Osteoblast (primary cell): ENCODE data around the gene ANO2. TPM values are rescaled to one million over a fixed set of nuclear protein-coding genes. Genes with fewer than 3 reads are reported as not detected.

ENCODE experiments used
- DNase-seq: peaks from one replicate; pipeline ENCODE4 v3.0.0; 2011; ENCODE audit warnings: low spot score, mixed read lengths; ENCODE audit not compliant: insufficient read length; ENCODE audit errors: missing footprints
- H2AFZ ChIP-seq: 2 replicates; pipeline ENCODE4 v1.6.0; 2011; ENCODE audit warnings: mild to moderate bottlenecking, low read length
- H3K27ac ChIP-seq: 2 replicates; pipeline ENCODE4 v1.5.1; 2011; ENCODE audit warnings: mild to moderate bottlenecking, low read depth, low read length, moderate library complexity
- H3K27me3 ChIP-seq: 2 replicates; pipeline ENCODE4 v1.6.0; 2012; ENCODE audit warnings: mild to moderate bottlenecking, control low read depth, inconsistent platforms, low read length, moderate library complexity; ENCODE audit not compliant: insufficient read depth
- H3K36me3 ChIP-seq: 2 replicates; pipeline ENCODE4 v1.5.1; 2011; ENCODE audit warnings: mild to moderate bottlenecking, low read length, control low read depth, moderate library complexity; ENCODE audit not compliant: insufficient read depth
- H3K4me1 ChIP-seq: 2 replicates; pipeline ENCODE4 v1.5.1; 2011; ENCODE audit warnings: mild to moderate bottlenecking, low read length, control low read depth, moderate library complexity; ENCODE audit not compliant: insufficient read depth
- H3K4me2 ChIP-seq: 2 replicates; pipeline ENCODE4 v1.6.0; 2011; ENCODE audit warnings: mild to moderate bottlenecking, low read length; ENCODE audit not compliant: insufficient read depth
- H3K4me3 ChIP-seq: fragments of 200-600 bp; sonication (generic); 3 replicates; pipeline ENCODE4 v1.5.1; 2012; ENCODE audit warnings: mild to moderate bottlenecking, low read length, inconsistent platforms; ENCODE audit not compliant: insufficient read depth
- H3K79me2 ChIP-seq: 2 replicates; pipeline ENCODE4 v1.6.0; 2012; ENCODE audit warnings: mild to moderate bottlenecking, low read length, control low read depth, inconsistent platforms; ENCODE audit not compliant: insufficient read depth
- H3K9me3 ChIP-seq: 2 replicates; pipeline ENCODE4 v1.5.1; 2011; ENCODE audit warnings: low read depth, low read length, control low read depth
- H4K20me1 ChIP-seq: 2 replicates; pipeline ENCODE4 v1.6.0; 2012; ENCODE audit warnings: mild to moderate bottlenecking, low read length, control low read depth; ENCODE audit not compliant: insufficient read depth
- CTCF ChIP-seq: IDR thresholded peaks from 2 replicates; pipeline ENCODE4 v1.5.1; 2011; ENCODE audit warnings: mild to moderate bottlenecking, low read depth, low read length, moderate library complexity; ENCODE audit errors: extremely low read depth
- total RNA-seq: library from RNA; depleted of rRNA; stranded (reverse); fragments of >200 nt; gene quantifications from 2 replicates; pipeline ENCODE4 v1.2.3, GENCODE V29; 2012

ANO2 gene
- total RNA-seq, 1 donor, result under 0.01 TPM

GRCh38 chr12:5688226-5688625 lies 256.8 kb downstream of the ANO2 start:
- Histone ChIP-seq H3K4me3 (no peak overlapping the region), H3K4me1 (no peaks in the 10 kb centered on the region), H3K79me2 (no peaks in the 10 kb centered on the region), H3K9me3 (no peaks in the 10 kb centered on the region), H3K36me3 (no peaks in the 10 kb centered on the region), H3K27me3 (no peaks in the 10 kb centered on the region), H3K27ac (no peak overlapping the region), H3K4me2 (no peak overlapping the region), H4K20me1 (no peaks in the 10 kb centered on the region), H2AFZ (no peak overlapping the region)
- no peak for TF ChIP-seq CTCF
- DNase-seq, result no peak

GRCh38 chr12:5685935-5686334 lies 259.1 kb downstream of the ANO2 start:
- no peak overlapping the region for H3K4me3 ChIP-seq
- no peak overlapping the region for H3K27ac ChIP-seq
- no peaks in the 10 kb centered on the region for H3K27me3 ChIP-seq
- no peak for DNase-seq
- no peak for TF ChIP-seq CTCF
- no peaks in the 10 kb centered on the region for H4K20me1 ChIP-seq
- H3K4me1 ChIP-seq, result no peaks in the 10 kb centered on the region
- H3K4me2 ChIP-seq, result no peak overlapping the region
- no peaks in the 10 kb centered on the region for H3K9me3 ChIP-seq
- H3K36me3 ChIP-seq, result no peaks in the 10 kb centered on the region
- no peaks in the 10 kb centered on the region for H3K79me2 ChIP-seq
- H2AFZ ChIP-seq, result no peak overlapping the region

- Histone ChIP-seq H3K36me3 (no peaks in the 10 kb centered on the region), H3K27me3 (no peaks in the 10 kb centered on the region), H3K4me3 (no peak overlapping the region), H3K9me3 (no peaks in the 10 kb centered on the region), H3K4me1 (no peaks in the 10 kb centered on the region), H3K4me2 (no peak overlapping the region), H4K20me1 (no peaks in the 10 kb centered on the region), H2AFZ (no peak overlapping the region), H3K79me2 (no peaks in the 10 kb centered on the region), H3K27ac (no peak overlapping the region)
- DNase-seq, result no peak
- TF ChIP-seq CTCF, result no peak
These were observed 260.1 kb downstream of the ANO2 start for GRCh38 chr12:5684989-5685388.

- H3K27ac ChIP-seq, result no peak overlapping the region
- no peaks in the 10 kb centered on the region for H3K9me3 ChIP-seq
- H3K4me2 ChIP-seq, result no peak overlapping the region
- no peak overlapping the region for H2AFZ ChIP-seq
- H3K4me3 ChIP-seq, result no peak overlapping the region
- no peaks in the 10 kb centered on the region for H3K4me1 ChIP-seq
- no peaks in the 10 kb centered on the region for H3K27me3 ChIP-seq
- H4K20me1 ChIP-seq, result no peaks in the 10 kb centered on the region
- H3K36me3 ChIP-seq, result no peaks in the 10 kb centered on the region
- DNase-seq, result no peak
- TF ChIP-seq CTCF, result no peak
- H3K79me2 ChIP-seq, result no peaks in the 10 kb centered on the region
These were observed 262.5 kb downstream of the ANO2 start for GRCh38 chr12:5682581-5682980.
